Hepatocyte (in vitro differentiated cells): ENCODE data around the gene HOXC11.

Experiments
- CTCF ChIP-seq: fragments of 200-600 bp; sonication (generic); IDR thresholded peaks from 2 replicates; pipeline ENCODE4 v1.5.1; 2016; ENCODE audit warnings: antibody characterized with exemption, mild to moderate bottlenecking; ENCODE audit not compliant: poor library complexity
- EZH2 ChIP-seq: fragments of 200-600 bp; sonication (generic); IDR thresholded peaks from 2 replicates; pipeline ENCODE4 v1.6.1; 2016; ENCODE audit warnings: antibody characterized with exemption, mild to moderate bottlenecking, borderline replicate concordance
- EZH2phosphoT487 ChIP-seq: fragments of 200-600 bp; sonication (generic); IDR thresholded peaks from one replicate; pipeline ENCODE4 v1.6.1; 2018; ENCODE audit warnings: antibody characterized with exemption, mild to moderate bottlenecking, low read depth, moderate library complexity; ENCODE audit not compliant: unreplicated experiment, severe bottlenecking

GRCh38 chr12:53971686-53972085, 1.2 kb upstream of the HOXC11 start:
- TF ChIP-seq CTCF (no peak), EZH2 (no peak), EZH2phosphoT487 (no peak)
